Bronchial epithelial cell (primary cell): ENCODE results near the gene FUT8. TPM values are rescaled to one million over a fixed set of nuclear protein-coding genes. Genes with fewer than 3 reads are reported as not detected.

Source experiments
- DNase-seq: peaks from one replicate; pipeline ENCODE4 v3.0.0-alpha.2; 2010; ENCODE audit warnings: low read depth
- FAIRE-seq: peaks from 2 replicates; lab custom pipeline; 2011; peaks lifted over from hg19 to GRCh38; lab: Jason Lieb, UNC
- H3K27me3 ChIP-seq: 2 replicates; pipeline ENCODE4 v1.5.1; 2011; ENCODE audit warnings: low read length; ENCODE audit not compliant: control insufficient read depth, insufficient read depth
- H3K36me3 ChIP-seq: 2 replicates; pipeline ENCODE4 v1.5.1; 2011; ENCODE audit warnings: low read length; ENCODE audit not compliant: control insufficient read depth, insufficient read depth
- H3K4me3 ChIP-seq: 2 replicates; pipeline ENCODE4 v1.5.1; 2011; ENCODE audit warnings: mild to moderate bottlenecking, low read depth, low read length, control low read depth
- total RNA-seq: library from RNA; depleted of rRNA; stranded (reverse); fragments of >200 nt; gene quantifications from 2 replicates; pipeline ENCODE4 v1.2.1, GENCODE V29; 2014
- TF ChIP-seq, protein P1 (sequence below): IDR thresholded peaks from 2 replicates; pipeline ENCODE4 v1.5.1; 2011; ENCODE audit warnings: mild to moderate bottlenecking, moderate library complexity, low read length, control low read depth, inconsistent platforms; ENCODE audit not compliant: insufficient read depth, severe bottlenecking

Gene FUT8
- total RNA-seq, 1 donor from 2014 or later = 16.3 TPM

DNA sequence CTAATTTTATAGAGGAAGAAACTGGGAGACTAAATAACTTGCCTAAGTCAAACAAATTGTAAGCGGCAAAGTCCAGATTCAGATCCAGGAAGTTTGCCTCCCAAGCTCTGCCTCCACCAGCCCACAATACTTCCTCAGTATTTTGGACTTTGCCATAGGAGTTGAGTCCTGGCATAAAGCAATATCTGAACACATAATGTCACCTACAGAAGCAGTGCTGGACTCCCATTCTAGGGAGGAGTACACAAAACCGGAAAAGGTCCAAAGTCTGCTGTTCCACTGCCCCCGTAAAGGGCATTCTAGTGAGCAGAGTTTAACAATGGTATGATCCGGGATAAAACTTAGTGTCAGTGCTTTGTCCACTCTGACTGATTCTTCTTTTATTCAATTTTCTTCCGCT is 340.5 kb downstream of the FUT8 start:
- TF ChIP-seq, protein P1, sequence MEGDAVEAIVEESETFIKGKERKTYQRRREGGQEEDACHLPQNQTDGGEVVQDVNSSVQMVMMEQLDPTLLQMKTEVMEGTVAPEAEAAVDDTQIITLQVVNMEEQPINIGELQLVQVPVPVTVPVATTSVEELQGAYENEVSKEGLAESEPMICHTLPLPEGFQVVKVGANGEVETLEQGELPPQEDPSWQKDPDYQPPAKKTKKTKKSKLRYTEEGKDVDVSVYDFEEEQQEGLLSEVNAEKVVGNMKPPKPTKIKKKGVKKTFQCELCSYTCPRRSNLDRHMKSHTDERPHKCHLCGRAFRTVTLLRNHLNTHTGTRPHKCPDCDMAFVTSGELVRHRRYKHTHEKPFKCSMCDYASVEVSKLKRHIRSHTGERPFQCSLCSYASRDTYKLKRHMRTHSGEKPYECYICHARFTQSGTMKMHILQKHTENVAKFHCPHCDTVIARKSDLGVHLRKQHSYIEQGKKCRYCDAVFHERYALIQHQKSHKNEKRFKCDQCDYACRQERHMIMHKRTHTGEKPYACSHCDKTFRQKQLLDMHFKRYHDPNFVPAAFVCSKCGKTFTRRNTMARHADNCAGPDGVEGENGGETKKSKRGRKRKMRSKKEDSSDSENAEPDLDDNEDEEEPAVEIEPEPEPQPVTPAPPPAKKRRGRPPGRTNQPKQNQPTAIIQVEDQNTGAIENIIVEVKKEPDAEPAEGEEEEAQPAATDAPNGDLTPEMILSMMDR = no peak
- no peak for DNase-seq

DNA sequence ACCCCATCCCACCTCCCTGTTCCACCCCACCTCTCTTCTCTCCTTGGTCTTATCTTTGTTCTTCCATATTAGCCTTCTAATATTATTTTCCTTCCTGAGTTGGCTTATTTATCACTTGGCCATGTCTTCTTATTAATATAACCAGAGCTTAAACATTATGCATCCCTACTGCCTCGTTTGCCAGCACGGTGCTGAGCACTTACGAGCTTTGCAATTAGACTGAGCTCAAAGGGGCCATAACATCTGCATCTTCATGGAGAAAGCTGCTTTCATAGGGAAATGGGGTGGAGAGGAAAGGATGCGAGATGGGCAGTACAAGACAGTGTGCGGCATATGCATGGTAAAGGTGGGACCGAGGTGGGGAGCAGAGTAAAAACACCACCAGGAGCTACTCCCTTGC is 342.8 kb downstream of the FUT8 start:
- no peak for FAIRE-seq
- Histone ChIP-seq H3K27me3 (peaks cover 3% of the 10 kb centered on the region), H3K4me3 (no peak overlapping the region), H3K36me3 (no peaks in the 10 kb centered on the region)
- TF ChIP-seq, protein P1 = no peak
- DNase-seq = no peak

More for the DNA sequence above, 340.5 kb downstream of the FUT8 start:
- Histone ChIP-seq H3K4me3 (no peak overlapping the region), H3K36me3 (no peaks in the 10 kb centered on the region), H3K27me3 (peaks cover 3% of the 10 kb centered on the region)
- no peak for FAIRE-seq

DNA sequence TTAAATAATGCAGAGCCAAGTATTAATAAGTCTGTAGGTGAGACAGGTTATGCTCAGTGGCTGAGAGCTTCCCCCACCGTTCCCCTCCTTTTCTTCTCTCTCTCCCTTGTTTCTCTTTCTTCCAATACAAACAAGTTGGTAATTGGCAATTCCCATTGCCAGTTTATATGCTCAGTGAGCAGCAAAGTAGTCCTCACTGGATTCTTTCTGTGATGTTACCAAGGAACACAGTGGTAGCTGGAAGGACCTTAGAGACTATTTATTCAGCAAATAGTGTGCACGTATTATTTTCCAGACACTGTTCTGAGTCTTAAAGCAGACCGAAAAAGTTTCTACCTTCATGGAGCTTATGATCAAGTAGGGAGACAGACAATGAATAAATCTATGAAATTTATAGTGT is 344.4 kb downstream of the FUT8 start:
- FAIRE-seq = no peak
- DNase-seq = no peak
- no peaks in the 10 kb centered on the region for H3K36me3 ChIP-seq

DNA sequence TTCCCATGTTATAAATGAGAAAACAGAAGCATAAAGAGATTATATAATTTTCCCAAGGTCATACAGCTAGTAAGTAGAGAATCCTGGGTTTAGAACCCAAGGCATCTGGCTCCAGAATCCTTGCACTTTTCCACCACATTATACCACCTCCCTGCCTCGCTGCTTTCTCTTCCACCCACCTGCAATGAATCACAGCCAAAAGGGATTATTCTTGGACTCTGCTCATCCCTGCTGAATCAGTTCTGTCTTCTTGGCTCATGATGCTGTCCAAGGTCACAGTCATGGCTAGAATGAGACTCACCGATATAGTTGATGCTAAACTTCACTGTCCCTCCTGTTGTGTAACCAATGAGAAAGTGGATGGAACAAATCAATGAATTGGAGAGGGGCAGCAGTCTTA is 356.6 kb downstream of the FUT8 start:
- TF ChIP-seq, protein P1 = no peak
- H3K36me3 ChIP-seq = no peaks in the 10 kb centered on the region
- H3K4me3 ChIP-seq = no peak overlapping the region
- peaks cover 3% of the 10 kb centered on the region for H3K27me3 ChIP-seq
- FAIRE-seq (no peak), DNase-seq (no peak)

More for the DNA sequence above, 344.4 kb downstream of the FUT8 start:
- TF ChIP-seq, protein P1 = no peak
- Histone ChIP-seq H3K4me3 (no peak overlapping the region), H3K27me3 (peaks cover 3% of the 10 kb centered on the region)

DNA sequence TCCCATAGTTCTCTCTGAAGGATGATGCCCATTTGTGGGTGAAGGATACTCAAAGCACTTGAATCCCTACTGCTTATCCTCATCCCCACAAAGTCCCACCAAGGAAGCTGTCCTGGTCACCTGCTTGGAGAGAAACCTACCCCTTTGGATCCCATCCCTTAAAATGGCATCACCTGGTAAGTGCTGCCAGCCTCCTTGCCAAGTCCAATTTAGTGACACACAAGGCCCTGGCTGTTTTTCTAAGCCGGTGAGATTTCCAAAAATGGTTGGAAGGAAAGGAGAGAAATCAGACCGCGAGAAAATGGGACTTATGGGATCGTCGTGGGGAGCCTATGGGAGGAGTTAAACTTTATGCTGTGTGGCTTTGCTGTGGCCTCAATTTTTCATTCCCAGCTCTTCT is 358.2 kb downstream of the FUT8 start:
- TF ChIP-seq, protein P1 = no peak
- FAIRE-seq = no peak
- H3K27me3 ChIP-seq = no peaks in the 10 kb centered on the region
- H3K36me3 ChIP-seq = no peaks in the 10 kb centered on the region
- no peak for DNase-seq
- no peak overlapping the region for H3K4me3 ChIP-seq

DNA sequence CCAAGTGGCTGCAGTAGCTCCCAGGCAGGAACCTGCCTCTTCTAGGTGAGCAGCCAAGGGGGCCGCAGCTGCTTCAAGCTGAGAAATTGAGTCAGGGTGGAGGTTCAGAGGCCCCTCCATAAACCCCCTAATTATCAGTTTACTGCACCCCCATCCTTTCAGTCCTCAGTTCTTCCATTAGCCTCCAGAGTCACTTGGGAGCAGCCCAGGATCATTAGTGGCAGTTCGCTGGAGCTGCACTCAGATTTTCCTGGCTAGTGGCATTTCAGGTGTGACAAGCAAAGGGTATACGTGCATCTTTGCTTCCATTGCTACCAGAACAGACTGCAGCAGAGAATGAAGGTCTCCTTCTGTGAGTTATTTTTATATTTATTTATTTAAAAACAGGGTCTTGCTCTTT is 358.7 kb downstream of the FUT8 start:
- DNase-seq (no peak), FAIRE-seq (no peak)
- TF ChIP-seq, protein P1 = no peak
- Histone ChIP-seq H3K27me3 (peaks cover 2% of the 10 kb centered on the region), H3K36me3 (no peaks in the 10 kb centered on the region), H3K4me3 (no peak overlapping the region)
